Left forelimb (tissue), 1 donor: ENCODE results near the gene SPACDR.

Source experiments
- DNase-seq: peaks from one replicate; pipeline ENCODE4 v3.0.0-alpha.2; 2018; ENCODE audit warnings: low spot score

The SPACDR gene

GRCh38 chr7:100434297-100435144 is 29.5 kb downstream of the SPACDR start:
- no peak for DNase-seq

- no peak for DNase-seq
Measured at GRCh38 chr7:100433592-100434296, 30.3 kb downstream of the SPACDR start.

- DNase-seq: no peak
Measured at GRCh38 chr7:100433276-100433591, 30.8 kb downstream of the SPACDR start.

GRCh38 chr7:100432621-100433275 is 31.3 kb downstream of the SPACDR start:
- DNase-seq: no peak

- DNase-seq: no peak
Measured at GRCh38 chr7:100432053-100432452, 32.0 kb downstream of the SPACDR start.

GRCh38 chr7:100431286-100431735 is 32.7 kb downstream of the SPACDR start:
- no peak for DNase-seq

GRCh38 chr7:100430493-100431285 is 33.4 kb downstream of the SPACDR start:
- DNase-seq: no peak

GRCh38 chr7:100429637-100430492 is 34.2 kb downstream of the SPACDR start, which contains the start of gene MEPCE:
TSS of gene MEPCE (plus strand) at chr7:100429831. CDS start at chr7:100430019, 188 bp downstream.
- peak; percentile 100 for DNase-seq

GRCh38 chr7:100428967-100429636 is 35.0 kb downstream of the SPACDR start:
- peak; percentile 100 for DNase-seq

- peak; percentile 97 for DNase-seq
Measured at GRCh38 chr7:100428199-100428966, 35.7 kb downstream of the SPACDR start, which contains the start of gene ZCWPW1. TSS of gene ZCWPW1 (minus strand) at chr7:100428703. CDS start at chr7:100420649, 8,054 bp downstream.

- DNase-seq: no peak
Measured at GRCh38 chr7:100427762-100428198, 36.3 kb downstream of the SPACDR start.

- DNase-seq: no peak
Measured at GRCh38 chr7:100426516-100426915, 37.5 kb downstream of the SPACDR start.

- no peak for DNase-seq
Measured at GRCh38 chr7:100425347-100425746, 38.7 kb downstream of the SPACDR start.

- DNase-seq: no peak
Measured at GRCh38 chr7:100423315-100423714, 40.7 kb downstream of the SPACDR start.

GRCh38 chr7:100419660-100420226 is 44.3 kb downstream of the SPACDR start:
- no peak for DNase-seq

- DNase-seq: no peak
Measured at GRCh38 chr7:100418930-100419659, 45.0 kb downstream of the SPACDR start.

- no peak for DNase-seq
Measured at GRCh38 chr7:100415448-100415847, 48.6 kb downstream of the SPACDR start.

- DNase-seq: no peak
Measured at GRCh38 chr7:100413889-100414288, 50.2 kb downstream of the SPACDR start.
